DOHH2 (cell line): ENCODE data around the gene SLC9A5.

ENCODE experiments used
- CTCF ChIP-seq: fragments of 200-600 bp; sonication (generic); IDR thresholded peaks from one replicate; pipeline ENCODE4 v1.5.1; 2014; ENCODE audit warnings: antibody characterized with exemption, mild to moderate bottlenecking, low read depth, low read length; ENCODE audit not compliant: poor library complexity, severe bottlenecking
- EZH2phosphoT487 ChIP-seq: fragments of 200-600 bp; sonication (generic); IDR thresholded peaks from 2 replicates; pipeline ENCODE4 v1.6.1; 2017; ENCODE audit warnings: borderline replicate concordance, mild to moderate bottlenecking, antibody characterized with exemption, low read length, moderate library complexity, mixed read lengths

- TF ChIP-seq CTCF: no peak
- no peak for TF ChIP-seq EZH2phosphoT487
Observed at GRCh38 chr16:67212766-67213165, 36.0 kb upstream of the SLC9A5 start.
